GM21360 (cell line): ENCODE data around the gene CCR7.
A peak's percentile ranks its signal among the peaks of the same experiment; 100 is the strongest.
"Not testable (repeated sequence)": the region's sequence is repeated elsewhere in the genome, so short reads cannot be mapped to it uniquely, and the experiment has no call there.

Experiments used
- ATAC-seq: cut with Tn5 transposase; IDR thresholded peaks from one replicate; pipeline ENCODE4 v1.9.1; 2021; ENCODE audit warnings: mild to moderate bottlenecking, moderate library complexity; ENCODE audit not compliant: unreplicated experiment

The CCR7 gene

GRCh38 chr17:40597556-40598300 is 32.5 kb upstream of the CCR7 start:
- peak; percentile 3 for ATAC-seq

GRCh38 chr17:40597156-40597555 is 31.9 kb upstream of the CCR7 start:
- no peak for ATAC-seq

GRCh38 chr17:40596261-40596919 is 31.1 kb upstream of the CCR7 start:
- no peak for ATAC-seq

- ATAC-seq: no peak
Observed at GRCh38 chr17:40590742-40591141, 25.5 kb upstream of the CCR7 start.

GRCh38 chr17:40588552-40588951 is 23.3 kb upstream of the CCR7 start:
- no peak for ATAC-seq

GRCh38 chr17:40586264-40586663 is 21.0 kb upstream of the CCR7 start:
- not testable (repeated sequence) for ATAC-seq

- not testable (repeated sequence) for ATAC-seq
Observed at GRCh38 chr17:40584950-40585349, 19.7 kb upstream of the CCR7 start.

GRCh38 chr17:40582328-40582901 is 17.1 kb upstream of the CCR7 start:
- ATAC-seq: peak; percentile 71

GRCh38 chr17:40580140-40580539 is 14.9 kb upstream of the CCR7 start:
- no peak for ATAC-seq

- no peak for ATAC-seq
Observed at GRCh38 chr17:40579471-40579870, 14.2 kb upstream of the CCR7 start.

GRCh38 chr17:40577611-40578065 is 12.4 kb upstream of the CCR7 start:
- ATAC-seq: peak; percentile 67

- ATAC-seq: no peak
Observed at GRCh38 chr17:40576113-40576740, 11.0 kb upstream of the CCR7 start.

- no peak for ATAC-seq
Observed at GRCh38 chr17:40574292-40574691, 9.0 kb upstream of the CCR7 start.

GRCh38 chr17:40572245-40572993 is 7.1 kb upstream of the CCR7 start:
- not testable (repeated sequence) for ATAC-seq

- ATAC-seq: no peak
Observed at GRCh38 chr17:40568074-40568836, 3.0 kb upstream of the CCR7 start.

GRCh38 chr17:40567377-40567776 is 2.1 kb upstream of the CCR7 start:
- no peak for ATAC-seq

- ATAC-seq: no peak
Observed at GRCh38 chr17:40565769-40566409, 617 bp upstream of the CCR7 start.

- no peak for ATAC-seq
Observed at GRCh38 chr17:40564195-40564882, 933 bp downstream of the CCR7 start.
